K562 (cell line): ENCODE measurements around the gene WDR5B. TPM values are rescaled to one million over a fixed set of nuclear protein-coding genes. Genes with fewer than 3 reads are reported as not detected.

Experiments
- ATAC-seq: fragments of 200-7000 bp; cut with Tn5 transposase; 3 replicates; pipeline ENCODE4 v1.9.1; 2020; ENCODE audit warnings: moderate library complexity
- BruUV-seq: library from RNA; stranded (reverse); fragments of 400-500 nt; replicated peaks from 2 replicates; lab custom pipeline; 2021; lab: Mats Ljungman, UMichigan
- CTCF ChIA-PET: fragments of 300-600 bp; formaldehyde crosslinking; extraction: SDS; loops from one replicate; lab custom pipeline; 2021; ENCODE audit warnings: low intra/inter-chr PET ratio; lab: Yijun Ruan, JAX
- POLR2A ChIA-PET: fragments of 300-600, 350-650 bp; sonication (Branson Sonifier 250); formaldehyde crosslinking; extraction: SDS; loops from one replicate; lab custom pipeline; 2021; ENCODE audit warnings: antibody characterized with exemption, inconsistent platforms; lab: Yijun Ruan, JAX
- DNase-seq, 4 experiments: peaks; one replicate each; pipeline versions ENCODE4 v3.0.0 to v3.0.0-alpha.2; 2011 to 2018; ENCODE audit warnings: low spot score in 3 of 4, mixed read lengths in 3 of 4; ENCODE audit errors: extremely low read depth in 1 of 4
- FAIRE-seq: peaks from 2 replicates; lab custom pipeline; 2011; peaks lifted over from hg19 to GRCh38; lab: Jason Lieb, UNC
- H2AFZ ChIP-seq: 2 replicates; pipeline ENCODE4 v1.6.0; 2011; ENCODE audit warnings: low read depth, low read length, control low read depth, inconsistent platforms
- H3K27ac ChIP-seq: fragments of 200-600 bp; 3 replicates; pipeline ENCODE4 v1.8.0; 2011; ENCODE audit warnings: low read depth, mild to moderate bottlenecking, control low read depth, inconsistent platforms, low read length, moderate library complexity, mixed read lengths; ENCODE audit errors: extremely low read depth
- H3K27me3 ChIP-seq, 2 experiments: fragments of 300-600 bp in 1 of 2; 2 replicates in 1 of 2; 3 replicates in 1 of 2; pipeline versions ENCODE4 v1.6.0 to v1.8.0; 2011; ENCODE audit warnings: inconsistent platforms in 2 of 2, low read length in 2 of 2, mild to moderate bottlenecking in 1 of 2, mixed read lengths in 1 of 2, moderate library complexity in 1 of 2; ENCODE audit not compliant: control insufficient read depth in 2 of 2, insufficient read depth in 2 of 2
- H3K36me3 ChIP-seq: fragments of 300-600 bp; 3 replicates; pipeline ENCODE4 v1.8.0; 2011; ENCODE audit warnings: mild to moderate bottlenecking, low read length, inconsistent platforms; ENCODE audit not compliant: control insufficient read depth, insufficient read depth
- H3K4me1 ChIP-seq, 2 experiments: fragments of 200-600 bp in 1 of 2; replicated peaks in 1 of 2; 2 replicates in 1 of 2; 3 replicates in 1 of 2; pipeline versions ENCODE4 v1.5.1 to v1.8.0; 2011; ENCODE audit warnings: inconsistent platforms in 2 of 2, low read length in 2 of 2, mild to moderate bottlenecking in 1 of 2, mixed read lengths in 1 of 2, moderate library complexity in 1 of 2; ENCODE audit not compliant: control insufficient read depth in 2 of 2, insufficient read depth in 2 of 2
- H3K4me2 ChIP-seq: 2 replicates; pipeline ENCODE4 v1.6.1; 2011; ENCODE audit warnings: low read length, control low read depth, inconsistent platforms, mixed read lengths; ENCODE audit not compliant: insufficient read depth
- H3K4me3 ChIP-seq: fragments of 200-600 bp; sonication (generic), shearing (Covaris generic); 2 replicates; pipeline ENCODE4 v1.5.1; 2016; ENCODE audit warnings: control low read depth, inconsistent platforms
- H3K79me2 ChIP-seq: fragments of 200-600 bp; 3 replicates; pipeline ENCODE4 v1.8.0; 2011; ENCODE audit warnings: low read length, inconsistent platforms; ENCODE audit not compliant: control insufficient read depth, insufficient read depth
- H3K9ac ChIP-seq, 2 experiments: 2 replicates each; pipeline versions ENCODE4 v1.6.0 to v1.6.1; 2011; ENCODE audit warnings: low read depth in 2 of 2, low read length in 2 of 2, control low read depth in 1 of 2, inconsistent platforms in 1 of 2, mild to moderate bottlenecking in 1 of 2, mixed read lengths in 1 of 2; ENCODE audit not compliant: insufficient read depth in 1 of 2
- H3K9me1 ChIP-seq: one replicate; pipeline ENCODE4 v1.6.0; 2011; ENCODE audit warnings: inconsistent platforms, mild to moderate bottlenecking, low read length, moderate library complexity; ENCODE audit not compliant: control insufficient read depth, insufficient read depth
- H3K9me3 ChIP-seq: replicated peaks from 2 replicates; pipeline ENCODE4 v1.5.1; 2011; ENCODE audit warnings: low read depth, low read length, inconsistent platforms; ENCODE audit not compliant: control insufficient read depth, insufficient read depth
- H4K20me1 ChIP-seq: replicated peaks from 2 replicates; pipeline ENCODE4 v1.6.1; 2011; ENCODE audit warnings: low read length, inconsistent platforms, mixed read lengths; ENCODE audit not compliant: control insufficient read depth, insufficient read depth
- CBX3 ChIP-seq, 2 experiments: IDR thresholded peaks; 1 replicate in 1 of 2; 2 replicates in 1 of 2; pipeline ENCODE4 v1.6.1; 2012; ENCODE audit warnings: inconsistent platforms in 2 of 2, low read length in 2 of 2, borderline replicate concordance in 1 of 2, control low read depth in 1 of 2
- CTBP1 ChIP-seq: fragments of 450-650 bp; IDR thresholded peaks from 2 replicates; pipeline ENCODE4 v1.6.1; 2016; ENCODE audit warnings: borderline replicate concordance
- DMBX1 ChIP-seq: fragments of 250-450 bp; sonication (Bioruptor Pico); IDR thresholded peaks from 2 replicates; pipeline ENCODE4 v1.8.0; 2022; ENCODE audit warnings: inconsistent platforms, mild to moderate bottlenecking, moderate library complexity, borderline replicate concordance
- EGR1 ChIP-seq: fragments of 450-650 bp; conservative IDR thresholded peaks from 2 replicates; pipeline ENCODE4 v1.6.1; 2017; ENCODE audit warnings: mild to moderate bottlenecking
- LEF1 ChIP-seq: fragments of 450-650 bp; IDR thresholded peaks from 2 replicates; pipeline ENCODE4 v1.6.1; 2016; ENCODE audit warnings: mild to moderate bottlenecking
- ZNF3 ChIP-seq: fragments of 250-450 bp; sonication (Bioruptor Pico); IDR thresholded peaks from 2 replicates; pipeline ENCODE4 v1.5.0; 2021; ENCODE audit warnings: mild to moderate bottlenecking, moderate library complexity
- ZNF79 ChIP-seq: fragments of 250-450 bp; sonication (Bioruptor Pico); IDR thresholded peaks from 2 replicates; pipeline ENCODE4 v1.4.0; 2020; ENCODE audit warnings: low read depth, mild to moderate bottlenecking, moderate library complexity
- WGBS: fragments of 100-300 bp; shearing (Covaris generic); methylation state at CpG from one replicate; pipeline ENCODE4 v1.1.6; 2016; ENCODE audit warnings: low coverage, mixed read lengths; ENCODE audit not compliant: insufficient coverage; ENCODE audit errors: missing lambda C conversion rate; 5-methylcytosine and 5-hydroxymethylcytosine counted together
- in situ Hi-C: fragments of 300-500 bp; cut with MboI; formaldehyde crosslinking; loops from 4 replicates; pipeline ENCODE4 v1.15.0; 2018; ENCODE audit warnings: inconsistent platforms, mixed read lengths
- intact Hi-C: fragments of 100-400 bp; cut with micrococcal nuclease; formaldehyde crosslinking; loops from 2 replicates; pipeline ENCODE4 v1.14.2; 2022
- polyA plus RNA-seq, 8 experiments: library from polyadenylated mRNA; depleted of rRNA in 4 of 8; stranded (reverse) in 5 of 8; unstranded in 3 of 8; fragments of >200 nt; fragmentation: Nextera tagmentation in 2 of 8; fragmentation: Illumina TruSeq in 1 of 8; extraction: Ambion mirVana in 2 of 8; extraction: Trizol in 1 of 8; gene quantifications; 2 replicates each; pipeline versions ENCODE4 v1.2.1 to v1.2.3, GENCODE V29; 2011 to 2014; ENCODE audit warnings: inconsistent platforms in 1 of 8, missing spikeins in 1 of 8
- total RNA-seq, 7 experiments: library from RNA; depleted of rRNA in 6 of 7; stranded (reverse); fragments of >200 nt in 6 of 7; fragmentation: Illumina TruSeq in 2 of 7; extraction: Trizol in 2 of 7; gene quantifications; 2 replicates each; pipeline versions ENCODE4 v1.2.1 to v1.2.3, GENCODE V29; 2011 to 2021; ENCODE audit warnings: low replicate concordance in 1 of 7

Gene WDR5B
- total and polyA plus RNA-seq, 9 of the 15 experiments (the other 6 are each of a cell fraction or from before 2014, with no cell fraction given): 2.8 to 10.1 (median 4.2) TPM

GRCh38 chr3:122406198-122406597 is 9.7 kb downstream of the WDR5B start:
- intact Hi-C loops (no loop called here), in situ Hi-C loops (no loop called here)
- no peak overlapping the region for H3K27ac ChIP-seq
- no peaks in the 10 kb centered on the region for H3K27me3 ChIP-seq
- ChIA-PET CTCF (no interaction called here), POLR2A (interaction anchor here (1.0 kb wide), 1 partner anchor 10 kb away, joined by 3 read pairs; the partner anchor contains the start of gene WDR5B)
- H3K79me2 ChIP-seq: peaks cover 2% of the 10 kb centered on the region; the same call in 1 of the 3 replicates
- no peaks in the 10 kb centered on the region for H3K9me1 ChIP-seq
- no peaks in the 10 kb centered on the region; a peak in 2 of 5 replicates for H3K4me1 ChIP-seq
- TF ChIP-seq ZNF3 (CRISPR knock-in tag) (no peak), EGR1 (no peak), CTBP1 (no peak), DMBX1 (CRISPR knock-in tag) (no peak), LEF1 (no peak), ZNF79 (CRISPR knock-in tag) (no peak), CBX3 (IDR thresholded peaks at IDR 0.05; ENCODE audit: borderline replicate concordance in 1 of 2, low read length in 2 of 2) (no peak)
- no peak for FAIRE-seq
- no peak overlapping the region for H2AFZ ChIP-seq
- H3K4me3 ChIP-seq: no peak overlapping the region
- H3K4me2 ChIP-seq: no peak overlapping the region
- no TSS peak for BruUV-seq
- no peaks in the 10 kb centered on the region; the same call in 1 of the 2 replicates for H4K20me1 ChIP-seq
- DNase-seq: no peak
- no peak overlapping the region for H3K9ac ChIP-seq
- ATAC-seq: no peak
- peaks cover 82% of the 10 kb centered on the region for H3K36me3 ChIP-seq
- no peaks in the 10 kb centered on the region for H3K9me3 ChIP-seq
- 100% methylated on average over 4 of the region's 4 CpGs for WGBS
